Upper lobe of right lung (tissue), 1 donor: ENCODE data around the gene SCG3. TPM values are rescaled to one million over a fixed set of nuclear protein-coding genes. Genes with fewer than 3 reads are reported as not detected.
A peak's percentile ranks its signal among the peaks of the same experiment; 100 is the strongest.

Experiments
- ATAC-seq: fragments of 200-7000 bp; cut with Tn5 transposase; one replicate; pipeline ENCODE4 v1.9.1; 2020; ENCODE audit warnings: mild to moderate bottlenecking, moderate library complexity
- DNase-seq: peaks from one replicate; pipeline ENCODE4 v3.0.0-alpha.2; 2020
- H3K27ac ChIP-seq: fragments of 200-600 bp; one replicate; pipeline ENCODE4 v1.8.0; 2022
- H3K27me3 ChIP-seq: fragments of 200-600 bp; one replicate; pipeline ENCODE4 v1.8.0; 2022; ENCODE audit warnings: mild to moderate bottlenecking
- H3K36me3 ChIP-seq: fragments of 200-600 bp; one replicate; pipeline ENCODE4 v1.8.0; 2022
- H3K4me1 ChIP-seq: fragments of 200-600 bp; one replicate; pipeline ENCODE4 v1.8.0; 2022
- H3K4me3 ChIP-seq: fragments of 200-600 bp; one replicate; pipeline ENCODE4 v1.8.0; 2022; ENCODE audit warnings: mild to moderate bottlenecking
- H3K9me3 ChIP-seq: fragments of 200-600 bp; one replicate; pipeline ENCODE4 v1.8.0; 2022
- intact Hi-C: fragments of 100-400 bp; cut with DNase I; formaldehyde crosslinking; loops from one replicate; pipeline ENCODE4 v1.11.0; 2022
- total RNA-seq: library from RNA; stranded (reverse); fragmentation: NEBNext Ultra II Directional; extraction: Animal tissue kit (Norgen Biotek cat#: 25700); gene quantifications from one replicate; pipeline ENCODE4 v1.2.1, GENCODE V29; 2021
- TF ChIP-seq, protein P1 (sequence below): fragments of 200-600 bp; IDR thresholded peaks from one replicate; pipeline ENCODE4 v1.8.0; 2022; ENCODE audit warnings: antibody characterized with exemption
- donor health status: DM: no; HTN: yes; CAD: no; lungs with severe emphysema.

The SCG3 gene
- total RNA-seq, 1 donor from 2014 or later: 0.17 TPM

DNA sequence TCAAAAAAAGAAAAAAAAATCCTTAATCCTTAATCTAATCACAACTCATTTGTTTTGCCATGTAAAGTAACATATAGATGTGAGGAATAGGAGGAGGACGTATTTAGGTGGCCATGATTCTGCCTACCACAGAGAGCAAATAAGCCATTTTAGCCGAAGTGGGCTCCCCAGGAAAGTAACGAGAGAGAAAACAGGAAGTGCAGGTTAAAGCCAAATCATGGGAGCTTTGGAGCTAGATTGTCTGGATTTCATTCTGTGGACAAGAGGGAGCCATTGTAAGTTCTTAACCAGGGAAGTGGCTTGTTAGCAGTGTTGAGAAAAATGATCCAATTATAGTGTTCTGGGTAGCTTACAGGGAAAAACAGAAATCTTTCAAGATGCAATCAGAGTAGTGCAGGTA, 79.5 kb downstream of the SCG3 start:
- intact Hi-C loops: no loop called here
- H3K4me3 ChIP-seq: no peak overlapping the region
- no peaks in the 10 kb centered on the region for H3K9me3 ChIP-seq
- no peaks in the 10 kb centered on the region for H3K36me3 ChIP-seq
- ATAC-seq (no peak), DNase-seq (no peak)
- H3K4me1 ChIP-seq: peaks cover 7% of the 10 kb centered on the region
- H3K27me3 ChIP-seq: no peaks in the 10 kb centered on the region
- H3K27ac ChIP-seq: no peak overlapping the region
- TF ChIP-seq, protein P1, sequence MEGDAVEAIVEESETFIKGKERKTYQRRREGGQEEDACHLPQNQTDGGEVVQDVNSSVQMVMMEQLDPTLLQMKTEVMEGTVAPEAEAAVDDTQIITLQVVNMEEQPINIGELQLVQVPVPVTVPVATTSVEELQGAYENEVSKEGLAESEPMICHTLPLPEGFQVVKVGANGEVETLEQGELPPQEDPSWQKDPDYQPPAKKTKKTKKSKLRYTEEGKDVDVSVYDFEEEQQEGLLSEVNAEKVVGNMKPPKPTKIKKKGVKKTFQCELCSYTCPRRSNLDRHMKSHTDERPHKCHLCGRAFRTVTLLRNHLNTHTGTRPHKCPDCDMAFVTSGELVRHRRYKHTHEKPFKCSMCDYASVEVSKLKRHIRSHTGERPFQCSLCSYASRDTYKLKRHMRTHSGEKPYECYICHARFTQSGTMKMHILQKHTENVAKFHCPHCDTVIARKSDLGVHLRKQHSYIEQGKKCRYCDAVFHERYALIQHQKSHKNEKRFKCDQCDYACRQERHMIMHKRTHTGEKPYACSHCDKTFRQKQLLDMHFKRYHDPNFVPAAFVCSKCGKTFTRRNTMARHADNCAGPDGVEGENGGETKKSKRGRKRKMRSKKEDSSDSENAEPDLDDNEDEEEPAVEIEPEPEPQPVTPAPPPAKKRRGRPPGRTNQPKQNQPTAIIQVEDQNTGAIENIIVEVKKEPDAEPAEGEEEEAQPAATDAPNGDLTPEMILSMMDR: no peak

DNA sequence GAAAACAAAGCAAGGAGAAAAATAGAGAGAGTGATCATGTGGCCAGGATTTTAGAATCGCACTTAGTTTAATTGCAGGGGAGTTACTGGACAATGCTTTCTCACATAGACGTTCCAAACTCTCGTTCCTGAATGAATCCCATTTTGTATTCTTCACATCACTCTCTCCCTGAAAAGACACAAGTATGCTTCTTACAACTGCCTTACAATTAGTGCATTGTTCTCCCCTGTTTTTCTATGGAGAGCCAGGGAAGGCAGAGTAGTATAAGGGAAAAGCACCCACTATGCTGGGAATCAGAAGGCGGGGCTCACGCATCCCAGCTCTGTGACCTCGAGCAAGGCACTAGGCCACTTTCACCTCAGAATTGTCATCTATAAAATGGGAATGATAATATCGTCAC, 84.4 kb downstream of the SCG3 start:
- Histone ChIP-seq H3K4me1 (no peaks in the 10 kb centered on the region), H3K9me3 (no peaks in the 10 kb centered on the region), H3K27me3 (no peaks in the 10 kb centered on the region), H3K36me3 (no peaks in the 10 kb centered on the region), H3K4me3 (no peak overlapping the region), H3K27ac (no peak overlapping the region)
- ATAC-seq (no peak), DNase-seq (no peak)
- intact Hi-C loops: no loop called here
- TF ChIP-seq, protein P1: no peak

DNA sequence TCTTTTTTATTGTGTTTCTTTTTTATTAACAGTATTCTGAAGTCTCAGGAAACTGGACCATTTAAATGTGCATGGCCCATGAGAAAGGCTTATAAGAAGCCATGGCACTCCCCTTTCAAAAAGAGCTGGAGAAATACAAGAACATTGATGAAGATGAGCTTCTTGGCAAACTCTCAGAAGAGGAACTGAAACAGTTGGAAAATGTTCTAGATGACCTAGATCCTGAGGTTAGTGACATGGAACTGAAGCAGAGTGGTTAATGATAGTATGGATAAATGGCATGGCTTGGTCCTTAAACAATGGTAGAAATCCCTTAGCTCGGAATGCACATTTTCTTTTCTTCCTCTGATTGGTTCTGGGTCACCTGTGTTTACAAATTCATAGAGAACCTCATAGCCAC, 85.0 kb downstream of the SCG3 start:
- Histone ChIP-seq H3K9me3 (no peaks in the 10 kb centered on the region), H3K27me3 (no peaks in the 10 kb centered on the region), H3K27ac (no peak overlapping the region), H3K36me3 (no peaks in the 10 kb centered on the region), H3K4me1 (no peaks in the 10 kb centered on the region), H3K4me3 (no peak overlapping the region)
- no peak for ATAC-seq
- TF ChIP-seq, protein P1: no peak
- intact Hi-C loops: no loop called here
- DNase-seq: no peak

DNA sequence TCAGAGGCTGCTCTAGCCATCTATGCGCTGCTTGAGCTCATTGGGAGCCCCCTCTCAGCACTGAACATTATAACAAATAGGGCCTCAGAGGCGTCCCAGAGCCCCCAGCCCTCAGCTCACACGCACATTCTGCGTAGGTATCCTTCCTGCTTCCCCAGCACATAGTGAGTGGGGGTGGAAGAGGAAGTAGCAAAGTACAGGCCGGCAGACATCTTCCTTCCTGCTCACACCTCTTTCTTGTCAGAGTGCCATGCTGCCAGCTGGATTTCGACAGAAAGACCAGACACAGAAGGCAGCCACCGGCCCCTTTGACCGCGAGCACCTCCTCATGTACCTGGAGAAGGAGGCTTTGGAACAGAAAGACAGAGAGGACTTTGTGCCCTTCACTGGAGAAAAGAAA, 86.7 kb downstream of the SCG3 start:
- Histone ChIP-seq H3K36me3 (no peaks in the 10 kb centered on the region), H3K27ac (no peak overlapping the region), H3K27me3 (no peaks in the 10 kb centered on the region), H3K4me1 (no peaks in the 10 kb centered on the region), H3K9me3 (no peaks in the 10 kb centered on the region), H3K4me3 (no peak overlapping the region)
- intact Hi-C loops: no loop called here
- ATAC-seq (peak; percentile 72), DNase-seq (no peak)
- TF ChIP-seq, protein P1: no peak

Other genes starting within 250 kb of the SCG3 start
- gene DMXL2, start 58.7 kb upstream of the SCG3 start, total RNA-seq: 55.2 TPM
- 20.6 TPM for gene LYSMD2, start 56.2 kb downstream of the SCG3 start, total RNA-seq
- gene TMOD2, start 70.1 kb downstream of the SCG3 start, total RNA-seq: 16.1 TPM
- gene TMOD3, start 148.2 kb downstream of the SCG3 start, total RNA-seq: 78.4 TPM